ENCODE measurements around the gene MRPL24.

- TF ChIP-seq JUN (IDR thresholded peaks at IDR 0.05; ENCODE audit: low read depth, low read length), result no peak
- no peak for TF ChIP-seq GTF2F1 (IDR thresholded peaks at IDR 0.05; ENCODE audit: borderline replicate concordance, low read depth, low read length)
- no peak for TF ChIP-seq EZH2 (IDR thresholded peaks at IDR 0.05; ENCODE audit: low read depth, low read length, severe bottlenecking)
- TF ChIP-seq, protein P1, sequence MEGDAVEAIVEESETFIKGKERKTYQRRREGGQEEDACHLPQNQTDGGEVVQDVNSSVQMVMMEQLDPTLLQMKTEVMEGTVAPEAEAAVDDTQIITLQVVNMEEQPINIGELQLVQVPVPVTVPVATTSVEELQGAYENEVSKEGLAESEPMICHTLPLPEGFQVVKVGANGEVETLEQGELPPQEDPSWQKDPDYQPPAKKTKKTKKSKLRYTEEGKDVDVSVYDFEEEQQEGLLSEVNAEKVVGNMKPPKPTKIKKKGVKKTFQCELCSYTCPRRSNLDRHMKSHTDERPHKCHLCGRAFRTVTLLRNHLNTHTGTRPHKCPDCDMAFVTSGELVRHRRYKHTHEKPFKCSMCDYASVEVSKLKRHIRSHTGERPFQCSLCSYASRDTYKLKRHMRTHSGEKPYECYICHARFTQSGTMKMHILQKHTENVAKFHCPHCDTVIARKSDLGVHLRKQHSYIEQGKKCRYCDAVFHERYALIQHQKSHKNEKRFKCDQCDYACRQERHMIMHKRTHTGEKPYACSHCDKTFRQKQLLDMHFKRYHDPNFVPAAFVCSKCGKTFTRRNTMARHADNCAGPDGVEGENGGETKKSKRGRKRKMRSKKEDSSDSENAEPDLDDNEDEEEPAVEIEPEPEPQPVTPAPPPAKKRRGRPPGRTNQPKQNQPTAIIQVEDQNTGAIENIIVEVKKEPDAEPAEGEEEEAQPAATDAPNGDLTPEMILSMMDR (IDR thresholded peaks at IDR 0.05; ENCODE audit: control extremely low read depth in 1 of 3, insufficient read depth in 1 of 3, low read depth in 1 of 3, low read length in 3 of 3), result no peak
- TF ChIP-seq, protein P2, sequence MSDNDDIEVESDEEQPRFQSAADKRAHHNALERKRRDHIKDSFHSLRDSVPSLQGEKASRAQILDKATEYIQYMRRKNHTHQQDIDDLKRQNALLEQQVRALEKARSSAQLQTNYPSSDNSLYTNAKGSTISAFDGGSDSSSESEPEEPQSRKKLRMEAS (IDR thresholded peaks at IDR 0.05), result no peak
- TF ChIP-seq HDAC6 (IDR thresholded peaks at IDR 0.05; ENCODE audit: low read depth, low read length), result no peak
- TF ChIP-seq BRCA1 (IDR thresholded peaks at IDR 0.05; ENCODE audit: low read depth, low read length), result no peak
- TF ChIP-seq POLR2A (IDR thresholded peaks at IDR 0.05; ENCODE audit: control extremely low read depth in 1 of 2, low read depth in 2 of 2, low read length in 2 of 2), result no peak
- TF ChIP-seq ATF3 (IDR thresholded peaks at IDR 0.05; ENCODE audit: insufficient read depth, low read depth, low read length), result no peak
- no peak for TF ChIP-seq POLR2AphosphoS5 (IDR thresholded peaks at IDR 0.05; ENCODE audit: low read depth, low read length)
- TF ChIP-seq HDAC2 (IDR thresholded peaks at IDR 0.05; ENCODE audit: borderline replicate concordance in 1 of 2, low read depth in 2 of 2, low read length in 2 of 2), result no peak
These were observed 31.0 kb downstream of the MRPL24 start for GRCh38 chr1:156709757-156710489.

All from H1 (cell line).